Measurements from ENCODE around the gene ABCG1.
"Not testable (repeated sequence)": the region's sequence is repeated elsewhere in the genome, so short reads cannot be mapped to it uniquely, and the experiment has no call there.

The ABCG1 gene

DNA sequence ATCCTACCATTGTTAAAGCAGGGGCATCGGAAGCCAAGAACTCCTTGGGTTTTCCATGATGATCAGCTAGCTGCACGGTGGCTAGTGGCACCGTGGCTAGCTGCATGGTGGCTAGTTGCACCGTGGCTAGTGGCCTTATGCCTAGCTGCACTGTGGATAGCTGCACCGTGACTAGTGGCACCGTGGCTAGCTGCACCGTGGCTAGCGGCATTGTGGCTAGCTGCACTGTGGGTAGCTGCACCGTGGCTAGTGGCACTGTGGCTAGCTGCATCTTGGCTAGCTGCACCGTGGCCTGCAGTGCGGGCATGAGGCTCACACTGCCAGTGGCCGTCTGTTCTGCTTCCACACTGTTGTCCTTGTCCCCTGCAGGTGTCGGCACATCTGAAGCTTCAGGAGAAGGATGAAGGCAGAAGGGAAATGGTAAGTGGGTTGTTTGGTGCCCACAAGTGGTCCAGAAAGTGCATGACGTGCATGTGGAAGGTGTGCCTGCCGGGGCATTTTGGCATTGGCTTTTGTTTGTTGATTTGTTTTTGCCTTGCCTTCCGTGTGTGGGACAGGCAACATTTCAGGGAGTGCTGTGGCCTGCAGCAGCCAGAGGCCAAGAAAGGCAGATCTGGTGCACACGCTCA is 57.7 kb downstream of the ABCG1 start:
- DNase-seq: no peak

DNA sequence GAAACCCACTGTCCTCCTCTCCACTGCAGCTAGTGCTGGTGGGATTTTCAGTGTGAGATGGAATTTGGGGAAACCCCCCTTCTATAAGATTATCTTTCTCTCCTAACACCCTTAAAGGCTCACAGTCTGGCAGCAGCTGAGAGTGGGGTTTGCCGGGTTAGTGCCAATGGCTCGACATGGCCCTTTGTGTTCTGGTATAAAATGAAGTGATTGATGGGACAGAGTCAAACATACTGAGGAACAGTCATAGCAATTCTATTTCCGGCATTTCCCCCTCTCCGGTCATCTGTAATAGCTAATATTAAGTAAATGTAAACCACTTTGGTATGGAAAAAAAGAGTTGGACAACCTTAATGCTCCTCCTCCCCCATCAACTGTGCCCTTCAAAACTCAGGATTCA is 58.7 kb downstream of the ABCG1 start:
- no peak for DNase-seq

DNA sequence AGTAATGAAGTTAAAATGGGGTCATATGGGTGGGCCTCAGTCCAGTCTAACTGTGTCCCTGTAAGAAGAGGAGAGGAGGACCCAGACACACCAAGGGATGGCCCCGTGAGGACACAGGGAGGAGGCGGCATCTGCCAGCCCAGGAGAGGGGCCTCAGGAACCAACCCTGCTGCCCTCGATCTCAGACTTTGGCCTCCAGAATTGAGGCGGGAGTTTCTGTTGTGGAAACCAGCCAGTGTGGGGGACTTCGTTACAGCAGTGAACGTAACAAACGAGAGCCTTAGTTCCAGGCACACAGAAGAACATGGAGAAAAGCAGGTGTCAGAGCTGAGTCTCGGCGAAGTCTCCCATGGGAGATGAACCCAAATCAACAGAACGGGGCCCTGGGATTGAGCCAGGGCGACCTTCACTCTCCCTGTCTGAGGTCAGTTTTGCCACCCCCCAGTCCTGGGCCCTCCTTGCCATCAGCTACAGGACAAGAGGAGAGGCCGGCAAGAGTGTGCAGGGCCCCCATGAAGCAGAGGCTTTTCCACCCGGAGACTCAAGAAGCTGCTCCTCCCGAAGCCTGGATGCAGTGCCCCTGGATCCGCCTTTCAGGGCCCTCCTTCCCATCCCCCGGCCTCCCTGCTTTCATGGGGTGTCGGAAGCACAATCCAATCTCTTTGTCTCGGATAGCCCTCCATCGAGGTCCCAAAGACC is 59.7 kb downstream of the ABCG1 start:
- DNase-seq: no peak

DNA sequence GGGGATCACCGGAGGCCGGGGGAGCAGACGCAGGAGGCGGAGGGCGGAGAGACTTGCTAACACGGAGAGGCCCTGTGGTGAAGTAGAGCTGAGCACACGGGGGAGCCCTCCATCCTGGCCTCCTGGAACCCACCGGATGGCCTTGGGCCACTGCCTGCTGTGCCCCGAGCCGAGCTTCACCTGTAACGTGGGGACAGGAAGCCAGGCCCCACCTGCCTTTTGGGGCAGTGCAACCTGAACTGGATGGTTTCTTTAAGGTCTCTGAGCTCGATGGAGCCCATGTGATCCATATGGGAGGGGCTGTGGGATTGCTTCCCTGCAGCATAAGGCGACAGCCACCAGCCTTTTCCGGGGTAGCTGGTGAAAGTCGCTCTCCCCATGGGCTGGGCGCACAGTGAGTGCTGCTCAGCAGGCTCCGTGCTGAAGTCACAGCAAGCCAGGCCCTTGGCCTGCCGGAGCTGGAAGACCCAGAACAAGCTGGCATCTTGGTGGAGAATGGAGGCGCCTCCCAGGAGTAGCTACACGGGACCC is 60.5 kb downstream of the ABCG1 start:
- DNase-seq: no peak

DNA sequence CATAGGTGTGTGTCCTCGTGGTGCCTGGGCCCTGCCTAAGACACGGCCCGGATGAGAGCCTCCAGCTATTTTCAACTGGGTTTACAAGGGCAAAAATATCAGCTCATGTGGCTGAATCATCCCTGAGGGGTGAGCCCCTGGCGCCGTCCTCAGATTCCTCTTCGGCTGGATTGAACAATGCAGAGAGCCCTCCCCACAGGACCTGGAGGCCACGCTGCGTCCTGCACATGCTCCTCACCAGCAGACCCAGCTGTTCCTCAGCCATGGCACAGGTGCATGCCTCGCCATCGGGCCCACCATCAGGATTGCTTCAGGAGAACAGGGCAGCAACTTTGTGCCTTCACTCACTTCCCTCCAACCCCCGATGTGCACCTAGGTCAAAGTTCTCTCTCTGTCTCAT is 60.9 kb downstream of the ABCG1 start:
- no peak for DNase-seq

DNA sequence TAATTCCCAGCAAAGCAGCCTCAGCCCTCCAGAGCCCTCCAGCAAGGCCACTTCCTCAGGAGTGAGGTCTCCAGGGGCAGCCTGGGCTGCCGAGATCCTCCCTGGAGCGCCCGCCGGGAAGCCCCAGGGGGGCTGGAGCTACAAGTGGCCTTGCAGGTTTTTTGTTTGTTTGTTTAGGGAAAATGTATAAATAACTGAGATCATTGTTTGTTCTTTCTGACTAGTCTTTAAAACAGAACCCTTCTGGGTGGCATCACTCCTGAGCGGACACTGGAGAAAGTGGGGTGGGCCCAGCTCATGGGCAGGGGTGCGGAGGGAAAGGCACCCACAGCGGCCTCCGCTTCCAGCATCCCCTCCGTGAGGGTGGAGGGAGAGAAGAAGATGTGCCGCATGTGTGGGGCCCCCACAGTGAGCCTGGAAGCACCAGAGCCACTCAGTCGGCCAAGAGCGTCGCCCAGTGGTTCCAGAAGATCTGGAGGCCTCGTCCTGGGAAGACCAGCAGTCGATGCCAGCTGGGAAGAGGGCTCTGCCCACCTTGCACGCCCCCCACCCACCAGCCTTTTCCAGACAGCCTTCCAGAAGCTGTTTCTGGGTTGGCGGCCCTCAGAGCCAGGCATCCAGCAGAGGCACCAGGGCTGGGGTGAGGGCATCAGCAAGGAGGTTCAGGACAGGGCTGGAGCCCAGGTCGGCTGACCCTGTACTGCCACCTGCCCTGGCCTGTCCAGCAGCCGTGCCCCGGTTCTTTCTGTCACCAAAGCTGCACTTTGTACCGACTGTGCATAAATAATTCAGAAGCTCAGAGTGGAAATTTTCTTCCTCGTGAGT is 61.6 kb downstream of the ABCG1 start:
- DNase-seq: no peak

DNA sequence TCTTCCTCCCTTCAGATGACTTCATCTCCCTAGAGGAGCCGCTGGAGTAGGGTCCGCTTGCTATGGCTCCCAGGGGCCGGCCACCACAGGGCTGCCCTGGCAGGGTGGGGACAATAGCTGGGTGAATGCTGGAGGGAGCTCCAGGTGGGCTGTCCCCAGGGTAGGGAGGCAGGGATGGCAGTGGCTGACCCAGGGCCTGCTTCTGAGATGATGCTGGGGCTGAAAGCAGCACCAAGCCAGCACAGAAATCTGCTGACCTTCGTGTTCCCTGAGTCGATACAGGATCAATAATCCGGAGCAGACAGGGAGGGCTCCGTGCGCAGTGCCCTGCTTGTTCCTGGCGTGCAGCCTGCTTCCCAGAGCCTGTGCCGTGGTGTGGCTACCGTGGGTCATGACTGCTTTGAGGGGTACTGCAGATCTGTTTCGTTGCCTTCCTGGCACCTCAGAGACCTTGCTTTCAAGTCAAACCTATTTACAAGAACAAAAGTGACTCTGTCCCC is 62.3 kb downstream of the ABCG1 start:
- no peak for DNase-seq

DNA sequence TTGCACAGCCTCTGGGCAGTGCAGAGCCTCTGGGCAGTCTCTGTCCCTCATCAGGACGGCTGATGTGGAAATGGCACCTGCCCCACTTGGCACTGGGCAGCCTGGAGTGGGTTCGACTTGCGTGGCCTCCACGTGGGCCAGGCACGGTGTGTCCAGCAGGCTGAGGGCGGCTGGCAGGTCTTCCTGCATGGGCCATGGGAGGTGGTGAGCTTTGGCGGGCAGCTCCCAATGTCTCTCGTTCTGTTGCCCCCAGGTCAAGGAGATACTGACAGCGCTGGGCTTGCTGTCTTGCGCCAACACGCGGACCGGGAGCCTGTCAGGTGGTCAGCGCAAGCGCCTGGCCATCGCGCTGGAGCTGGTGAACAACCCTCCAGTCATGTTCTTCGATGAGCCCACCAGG is 63.1 kb downstream of the ABCG1 start:
- no peak for DNase-seq

DNA sequence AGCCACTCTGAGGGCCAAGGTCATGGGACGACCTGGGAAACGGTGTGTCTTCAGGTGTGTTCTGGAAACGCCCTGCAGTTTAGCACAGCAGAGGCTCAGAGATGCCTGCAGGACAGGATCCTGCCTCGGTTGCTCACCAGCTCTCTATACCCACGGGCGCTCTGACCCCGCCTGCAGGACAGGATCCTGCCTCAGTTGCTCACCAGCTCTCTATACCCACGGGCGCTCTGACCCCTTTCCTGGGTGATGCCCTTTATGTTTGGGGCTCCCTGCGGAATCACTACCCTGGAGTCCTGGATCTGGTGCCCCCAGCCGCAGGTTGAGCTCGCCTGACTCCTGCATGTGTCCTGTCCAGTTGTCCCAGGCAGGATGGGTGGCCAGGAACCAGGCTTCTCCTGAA is 63.8 kb downstream of the ABCG1 start:
- no peak for DNase-seq

DNA sequence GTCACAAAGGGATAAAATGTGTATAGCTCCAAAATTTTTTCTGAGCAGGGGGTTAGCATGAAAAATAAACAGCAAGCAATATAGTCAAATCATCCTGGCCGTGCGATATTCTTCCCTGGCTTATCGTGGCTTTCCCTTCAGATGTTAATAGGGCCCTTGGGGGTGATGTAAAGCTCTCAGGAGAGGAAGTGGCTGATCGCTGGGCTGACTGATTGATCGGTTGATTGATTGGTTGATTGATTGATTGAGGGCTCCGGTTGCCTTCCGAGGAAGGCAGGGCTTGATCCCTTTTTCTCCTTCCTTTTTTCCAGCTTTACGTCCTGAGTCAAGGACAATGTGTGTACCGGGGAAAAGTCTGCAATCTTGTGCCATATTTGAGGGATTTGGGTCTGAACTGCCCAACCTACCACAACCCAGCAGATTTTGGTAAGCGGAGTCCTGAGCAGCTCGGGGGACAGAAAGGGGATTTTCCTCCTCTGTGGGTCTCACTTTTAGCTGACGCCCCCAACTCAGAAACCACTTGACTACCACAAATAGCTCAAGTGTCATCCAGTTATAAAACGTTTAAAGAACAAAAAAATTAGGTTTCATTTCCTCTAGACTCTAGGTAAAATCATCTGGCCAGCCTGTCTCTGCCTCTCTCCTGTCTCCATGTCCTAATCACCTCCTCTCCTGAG is 66.8 kb downstream of the ABCG1 start:
- DNase-seq: no peak

DNA sequence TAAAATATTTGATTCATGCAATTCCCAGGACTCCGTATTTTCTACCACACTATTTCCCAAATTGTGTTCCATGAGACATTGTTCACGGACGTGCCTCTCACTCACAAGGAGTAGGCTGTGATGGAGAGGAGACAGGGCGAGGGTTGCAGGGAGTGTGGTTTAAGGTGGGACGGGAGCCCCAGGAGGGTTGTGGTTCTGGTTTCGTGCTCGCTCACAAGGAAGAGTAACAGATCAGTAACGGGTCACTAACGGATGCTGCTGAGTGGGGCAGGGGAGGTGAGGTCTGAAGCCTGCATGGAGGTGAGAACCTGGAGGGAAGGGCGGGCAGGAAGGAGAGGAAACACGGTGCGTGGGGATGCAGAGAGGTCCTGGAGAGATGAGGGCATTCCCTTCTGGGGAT is 67.5 kb downstream of the ABCG1 start:
- no peak for DNase-seq

DNA sequence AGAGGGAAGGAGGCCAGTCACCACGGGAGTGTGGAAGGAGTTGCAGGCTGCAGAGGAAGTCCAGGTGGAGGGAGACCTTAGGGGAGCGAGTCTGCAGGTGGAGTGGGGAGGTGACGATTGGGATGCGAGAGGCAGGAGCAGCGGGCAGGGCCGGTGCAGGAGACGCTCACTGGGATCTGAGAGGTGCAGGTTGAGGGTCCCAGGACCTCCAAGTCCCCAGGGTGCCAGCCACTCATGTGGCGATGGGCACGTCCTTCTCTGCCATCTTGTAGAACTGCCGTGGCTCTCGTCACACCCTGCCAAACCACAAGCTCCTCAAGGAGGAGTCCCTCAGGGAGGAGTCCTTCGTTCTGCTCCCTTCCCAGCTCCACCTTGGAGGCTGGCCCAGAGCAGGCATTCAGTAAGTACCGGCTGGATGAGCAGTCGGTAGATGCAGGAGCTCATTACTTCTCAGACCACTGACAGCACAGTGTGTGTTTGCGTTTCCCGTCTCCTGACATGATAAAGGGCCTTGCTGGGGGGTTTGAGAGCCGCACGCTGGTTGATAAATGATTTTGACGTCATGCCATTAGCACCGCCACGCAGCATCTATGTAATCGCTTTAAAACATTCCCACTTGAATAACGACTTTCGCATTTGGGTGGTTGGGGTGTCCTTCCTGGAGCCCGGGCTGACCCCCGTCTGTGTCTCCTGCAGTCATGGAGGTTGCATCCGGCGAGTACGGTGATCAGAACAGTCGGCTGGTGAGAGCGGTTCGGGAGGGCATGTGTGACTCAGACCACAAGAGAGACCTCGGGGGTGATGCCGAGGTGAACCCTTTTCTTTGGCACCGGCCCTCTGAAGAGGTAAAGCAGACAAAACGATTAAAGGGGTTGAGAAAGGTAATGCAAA is 68.5 kb downstream of the ABCG1 start:
- DNase-seq: no peak

DNA sequence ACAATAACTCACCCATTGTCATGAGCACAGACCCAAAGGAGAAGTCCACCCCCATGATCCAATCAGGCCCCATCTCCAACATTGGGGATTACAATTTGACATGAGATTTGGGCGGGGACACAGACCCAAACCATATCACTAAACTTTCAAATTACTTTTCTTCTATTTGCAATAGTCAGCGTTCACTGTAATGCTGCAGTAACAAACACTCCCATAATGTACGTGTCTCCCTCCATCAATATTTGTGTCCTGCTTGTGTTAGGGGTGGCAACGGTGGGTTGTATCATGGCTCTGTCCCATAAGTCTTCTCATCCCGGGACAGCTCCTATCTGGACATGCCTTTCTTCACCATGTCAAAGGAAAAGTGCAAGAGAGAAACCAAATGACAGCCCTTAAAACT is 70.0 kb downstream of the ABCG1 start:
- DNase-seq: no peak

DNA sequence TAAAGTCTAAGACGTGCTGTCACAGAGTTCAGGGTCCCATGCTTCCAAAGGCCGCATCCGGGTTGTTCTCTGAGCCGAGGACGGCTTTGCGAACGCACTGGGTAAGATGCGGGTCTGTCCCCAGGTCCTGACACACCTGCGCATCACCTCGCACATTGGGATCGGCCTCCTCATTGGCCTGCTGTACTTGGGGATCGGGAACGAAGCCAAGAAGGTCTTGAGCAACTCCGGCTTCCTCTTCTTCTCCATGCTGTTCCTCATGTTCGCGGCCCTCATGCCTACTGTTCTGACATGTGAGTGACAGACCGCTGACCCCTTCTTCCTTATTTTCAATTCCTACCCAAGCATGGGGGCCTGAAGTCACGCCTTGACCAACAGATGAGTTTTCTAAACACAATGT is 71.0 kb downstream of the ABCG1 start:
- no peak for DNase-seq

DNA sequence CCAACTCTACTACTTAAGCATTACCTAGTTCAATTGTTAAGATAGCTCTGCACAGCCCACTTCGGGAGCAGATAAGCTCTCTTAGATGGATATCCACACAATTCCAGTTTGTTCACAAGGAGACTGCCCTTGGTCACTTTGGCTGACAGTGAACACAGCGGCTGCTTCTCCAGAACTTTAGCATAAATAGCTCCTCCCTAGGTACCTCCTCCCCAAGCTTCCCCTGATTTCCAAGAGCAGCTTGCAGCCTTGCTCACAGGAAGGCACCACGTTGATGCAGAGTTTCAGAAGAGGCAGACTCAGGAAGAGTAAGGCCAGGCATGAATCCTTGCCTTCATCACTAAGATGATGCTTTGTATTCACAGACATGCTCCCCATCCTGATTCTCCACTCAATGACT is 71.6 kb downstream of the ABCG1 start:
- DNase-seq: no peak

DNA sequence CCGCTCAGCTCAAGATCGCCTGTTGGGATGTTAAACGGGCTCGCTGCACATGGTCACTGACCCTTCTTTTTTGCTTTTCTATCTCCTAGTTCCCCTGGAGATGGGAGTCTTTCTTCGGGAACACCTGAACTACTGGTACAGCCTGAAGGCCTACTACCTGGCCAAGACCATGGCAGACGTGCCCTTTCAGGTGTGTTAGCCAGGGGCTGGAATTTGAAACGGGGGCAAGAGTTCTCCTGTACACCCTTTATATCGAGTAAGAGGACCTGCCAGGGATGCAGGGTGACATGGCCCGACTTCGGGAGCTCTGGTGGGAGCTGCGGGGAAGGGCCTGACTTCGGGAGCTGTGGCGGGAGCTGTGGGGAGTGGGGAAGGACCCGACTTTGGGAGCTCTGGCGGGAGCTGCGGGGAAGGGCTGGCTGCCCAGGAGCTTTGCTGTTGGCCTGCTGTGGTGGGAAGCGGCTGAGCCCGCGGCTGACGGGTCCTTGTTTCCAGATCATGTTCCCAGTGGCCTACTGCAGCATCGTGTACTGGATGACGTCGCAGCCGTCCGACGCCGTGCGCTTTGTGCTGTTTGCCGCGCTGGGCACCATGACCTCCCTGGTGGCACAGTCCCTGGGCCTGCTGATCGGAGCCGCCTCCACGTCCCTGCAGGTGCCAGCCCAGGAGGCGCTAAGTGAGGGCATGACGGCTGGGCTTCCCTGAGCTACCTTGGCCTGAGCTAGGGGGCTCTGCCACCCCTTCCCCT is 72.2 kb downstream of the ABCG1 start:
- DNase-seq: no peak

DNA sequence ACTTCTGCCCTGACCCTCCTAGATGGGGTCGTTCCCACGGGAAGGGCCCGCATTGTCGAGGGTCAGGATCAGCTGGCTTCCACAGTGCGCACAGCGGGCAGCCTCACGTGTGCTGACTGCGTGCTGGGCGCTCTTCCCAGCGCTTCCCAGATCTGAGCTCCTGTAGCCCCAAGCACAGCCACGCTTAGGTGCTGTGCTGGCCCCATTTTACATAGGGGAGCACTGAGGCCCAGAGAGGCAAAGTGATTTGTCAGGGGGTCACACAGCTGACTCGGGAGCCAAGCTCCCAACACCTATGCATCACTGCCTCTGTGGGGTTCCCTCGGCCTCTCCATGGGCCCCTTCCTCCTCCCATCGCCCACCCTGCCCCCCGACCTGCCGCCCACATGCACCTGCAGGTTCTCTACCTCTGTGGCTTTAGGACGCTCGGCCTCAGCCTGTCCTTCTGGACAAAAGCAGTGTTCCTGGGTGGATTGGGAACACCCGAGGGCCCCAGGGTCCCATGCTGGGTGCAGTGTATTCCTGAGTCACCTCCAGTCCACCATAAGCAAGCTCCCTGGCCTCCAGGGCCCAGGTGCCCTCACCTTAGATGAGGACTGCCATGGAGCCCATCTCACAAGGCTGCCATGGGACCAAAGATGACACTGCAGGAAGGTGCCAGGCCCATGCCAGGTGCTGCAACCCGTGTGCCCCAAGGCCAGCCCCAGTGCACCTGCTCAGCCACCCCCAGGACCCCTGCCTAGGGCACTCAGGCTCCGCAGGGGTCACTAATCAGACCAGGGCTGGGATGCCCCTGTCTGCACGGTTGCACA is 73.0 kb downstream of the ABCG1 start:
- no peak for DNase-seq

DNA sequence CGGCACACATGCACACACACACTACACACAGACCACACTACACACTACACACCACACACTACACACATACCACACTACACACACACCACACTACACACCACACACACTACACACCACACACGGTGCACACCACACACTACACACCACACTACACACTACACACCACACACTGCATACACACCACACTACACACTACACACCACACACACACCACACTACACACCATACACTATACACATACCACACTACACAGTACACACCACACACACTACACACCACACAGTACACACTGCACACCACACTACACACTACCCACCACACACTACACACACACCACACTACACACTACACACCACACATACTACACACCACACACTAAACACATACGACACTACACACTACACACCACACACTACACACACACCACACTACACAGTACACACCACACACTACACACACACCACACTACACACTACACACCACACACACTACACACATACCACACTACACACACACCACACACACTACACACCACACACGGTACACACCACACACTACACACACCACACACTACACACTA is 73.7 kb downstream of the ABCG1 start:
- not testable (repeated sequence) for DNase-seq

DNA sequence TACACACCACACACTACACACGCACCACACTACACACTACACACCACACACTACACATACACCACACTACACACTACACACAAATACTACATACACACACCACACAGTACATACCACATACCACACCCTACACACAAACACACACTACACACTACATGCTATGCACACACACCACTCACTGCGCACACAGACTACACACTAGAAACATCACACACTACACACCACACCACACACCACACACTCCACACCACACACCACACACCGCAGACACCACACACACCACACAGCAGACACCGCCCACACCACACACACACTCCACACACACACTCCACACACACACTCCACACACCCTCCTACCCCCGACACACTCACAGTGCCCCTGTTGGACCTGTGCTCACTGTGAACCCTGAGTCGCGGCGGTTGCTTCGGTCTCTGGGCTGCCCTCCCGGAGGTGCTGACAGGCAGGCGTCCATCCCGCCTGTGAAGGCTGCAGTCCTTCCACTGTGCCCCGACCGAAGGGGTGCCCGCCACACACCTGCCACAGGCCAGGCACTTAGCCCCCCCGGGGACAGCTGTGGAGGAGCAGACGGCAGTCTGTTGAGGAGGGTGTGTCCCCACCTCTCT is 74.8 kb downstream of the ABCG1 start:
- DNase-seq: no peak

Data from CD4-positive, alpha-beta T cell treated with Interleukin-4 for 4 hours (primary cell).